ENCODE data around the gene NTRK3.

The NTRK3 gene

DNA sequence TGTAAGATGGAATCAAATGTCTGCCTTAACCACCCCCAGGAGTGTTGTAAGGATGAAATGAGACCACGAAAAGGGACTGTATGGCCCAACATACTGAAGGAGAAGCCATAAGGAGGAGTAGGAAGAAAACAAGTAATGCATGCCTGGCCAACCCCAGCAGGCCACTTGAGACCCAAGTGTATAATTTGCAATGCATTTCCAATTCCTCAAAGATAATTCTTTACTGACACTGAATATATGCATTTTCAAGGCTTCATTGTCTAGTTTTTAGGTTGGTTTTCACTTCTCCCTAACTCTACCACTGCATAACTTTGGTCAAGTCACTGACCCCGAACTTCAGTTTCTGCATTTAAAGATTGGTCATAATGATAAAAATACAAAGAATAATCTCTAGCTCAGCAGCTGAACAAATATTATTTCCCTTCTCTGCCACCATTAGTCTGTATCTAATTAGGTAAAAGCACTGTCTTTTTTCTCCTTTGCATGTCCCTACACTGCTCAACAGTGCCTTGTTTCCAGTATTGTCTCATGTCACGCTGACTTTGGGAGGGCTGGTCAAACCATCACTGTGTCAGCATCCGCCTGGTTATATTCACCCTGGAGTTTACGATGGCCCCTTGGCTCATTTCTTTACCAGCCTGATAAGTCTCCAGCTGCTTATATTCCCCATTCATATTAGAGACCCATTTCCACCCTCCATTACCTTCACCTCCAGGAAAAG lies 378.6 kb downstream of the NTRK3 start:
- TF ChIP-seq, protein P1, sequence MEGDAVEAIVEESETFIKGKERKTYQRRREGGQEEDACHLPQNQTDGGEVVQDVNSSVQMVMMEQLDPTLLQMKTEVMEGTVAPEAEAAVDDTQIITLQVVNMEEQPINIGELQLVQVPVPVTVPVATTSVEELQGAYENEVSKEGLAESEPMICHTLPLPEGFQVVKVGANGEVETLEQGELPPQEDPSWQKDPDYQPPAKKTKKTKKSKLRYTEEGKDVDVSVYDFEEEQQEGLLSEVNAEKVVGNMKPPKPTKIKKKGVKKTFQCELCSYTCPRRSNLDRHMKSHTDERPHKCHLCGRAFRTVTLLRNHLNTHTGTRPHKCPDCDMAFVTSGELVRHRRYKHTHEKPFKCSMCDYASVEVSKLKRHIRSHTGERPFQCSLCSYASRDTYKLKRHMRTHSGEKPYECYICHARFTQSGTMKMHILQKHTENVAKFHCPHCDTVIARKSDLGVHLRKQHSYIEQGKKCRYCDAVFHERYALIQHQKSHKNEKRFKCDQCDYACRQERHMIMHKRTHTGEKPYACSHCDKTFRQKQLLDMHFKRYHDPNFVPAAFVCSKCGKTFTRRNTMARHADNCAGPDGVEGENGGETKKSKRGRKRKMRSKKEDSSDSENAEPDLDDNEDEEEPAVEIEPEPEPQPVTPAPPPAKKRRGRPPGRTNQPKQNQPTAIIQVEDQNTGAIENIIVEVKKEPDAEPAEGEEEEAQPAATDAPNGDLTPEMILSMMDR (IDR thresholded peaks at IDR 0.05; ENCODE audit: low read depth, low read length) = no peak
- Histone ChIP-seq H3K9ac (ENCODE audit: low read length) (no peak overlapping the region), H3K79me2 (ENCODE audit: low read length) (no peaks in the 10 kb centered on the region), H2AFZ (ENCODE audit: low read depth, low read length) (no peak overlapping the region), H4K20me1 (ENCODE audit: insufficient read depth, low read length) (no peaks in the 10 kb centered on the region), H3K9me3 (ENCODE audit: insufficient read depth, low read length) (no peaks in the 10 kb centered on the region), H3K27ac (ENCODE audit: low read length) (no peak overlapping the region), H3K4me1 (ENCODE audit: low read length) (no peaks in the 10 kb centered on the region), H3K27me3 (ENCODE audit: low read depth, low read length) (no peaks in the 10 kb centered on the region), H3K36me3 (replicated peaks; ENCODE audit: low read depth, low read length) (no peaks in the 10 kb centered on the region), H3K4me2 (ENCODE audit: low read length) (no peak overlapping the region), H3K4me3 (ENCODE audit: low read length) (no peak overlapping the region)

DNA sequence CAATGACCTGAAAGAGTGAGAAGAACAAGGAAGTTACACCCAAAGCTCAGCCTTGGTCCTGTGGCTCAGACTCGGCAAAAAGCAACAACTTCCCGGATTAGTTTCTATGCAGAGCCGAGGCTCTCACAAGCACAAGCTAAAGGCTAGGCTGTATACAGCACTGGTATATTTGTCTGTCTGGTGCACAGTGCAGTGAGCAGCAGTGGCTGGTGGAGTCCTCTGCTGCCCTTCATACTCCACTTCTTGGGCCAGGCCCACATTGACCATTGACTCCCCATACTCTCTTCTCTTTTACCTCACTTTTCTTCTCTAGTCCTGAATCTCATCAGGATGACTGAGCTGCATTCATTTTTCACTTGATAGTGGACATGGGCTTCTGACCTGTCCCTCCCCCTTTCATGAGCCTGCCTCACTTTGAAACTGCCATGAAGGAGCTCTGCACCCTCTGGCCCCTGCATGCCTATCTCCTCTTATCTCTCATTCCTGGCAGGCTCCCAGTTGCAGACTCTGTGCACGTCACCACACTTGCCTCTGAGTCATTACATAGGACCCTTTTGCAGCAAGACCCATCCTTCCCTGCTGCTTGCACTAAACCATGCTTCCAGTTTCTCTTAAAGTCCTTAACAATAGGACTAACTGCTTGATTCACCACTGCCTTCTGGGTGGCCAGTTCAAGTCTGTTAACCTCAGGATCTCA lies 379.3 kb downstream of the NTRK3 start:
- H3K4me2 ChIP-seq (ENCODE audit: low read length) = no peak overlapping the region
- no peak for TF ChIP-seq EZH2phosphoT487 (IDR thresholded peaks at IDR 0.05; ENCODE audit: low read depth)
- TF ChIP-seq, protein P1 (IDR thresholded peaks at IDR 0.05; ENCODE audit: low read depth, low read length) = no peak
- H3K4me3 ChIP-seq (ENCODE audit: low read length) = no peak overlapping the region
- no peaks in the 10 kb centered on the region for H3K36me3 ChIP-seq (replicated peaks; ENCODE audit: low read depth, low read length)
- no peak overlapping the region for H3K27ac ChIP-seq (ENCODE audit: low read length)
- H3K9me3 ChIP-seq (ENCODE audit: insufficient read depth, low read length) = no peaks in the 10 kb centered on the region
- H2AFZ ChIP-seq (ENCODE audit: low read depth, low read length) = no peak overlapping the region
- H4K20me1 ChIP-seq (ENCODE audit: insufficient read depth, low read length) = no peaks in the 10 kb centered on the region
- H3K79me2 ChIP-seq (ENCODE audit: low read length) = no peaks in the 10 kb centered on the region
- no peaks in the 10 kb centered on the region for H3K4me1 ChIP-seq (ENCODE audit: low read length)
- no peaks in the 10 kb centered on the region for H3K27me3 ChIP-seq (ENCODE audit: low read depth, low read length)
- H3K9ac ChIP-seq (ENCODE audit: low read length) = no peak overlapping the region

DNA sequence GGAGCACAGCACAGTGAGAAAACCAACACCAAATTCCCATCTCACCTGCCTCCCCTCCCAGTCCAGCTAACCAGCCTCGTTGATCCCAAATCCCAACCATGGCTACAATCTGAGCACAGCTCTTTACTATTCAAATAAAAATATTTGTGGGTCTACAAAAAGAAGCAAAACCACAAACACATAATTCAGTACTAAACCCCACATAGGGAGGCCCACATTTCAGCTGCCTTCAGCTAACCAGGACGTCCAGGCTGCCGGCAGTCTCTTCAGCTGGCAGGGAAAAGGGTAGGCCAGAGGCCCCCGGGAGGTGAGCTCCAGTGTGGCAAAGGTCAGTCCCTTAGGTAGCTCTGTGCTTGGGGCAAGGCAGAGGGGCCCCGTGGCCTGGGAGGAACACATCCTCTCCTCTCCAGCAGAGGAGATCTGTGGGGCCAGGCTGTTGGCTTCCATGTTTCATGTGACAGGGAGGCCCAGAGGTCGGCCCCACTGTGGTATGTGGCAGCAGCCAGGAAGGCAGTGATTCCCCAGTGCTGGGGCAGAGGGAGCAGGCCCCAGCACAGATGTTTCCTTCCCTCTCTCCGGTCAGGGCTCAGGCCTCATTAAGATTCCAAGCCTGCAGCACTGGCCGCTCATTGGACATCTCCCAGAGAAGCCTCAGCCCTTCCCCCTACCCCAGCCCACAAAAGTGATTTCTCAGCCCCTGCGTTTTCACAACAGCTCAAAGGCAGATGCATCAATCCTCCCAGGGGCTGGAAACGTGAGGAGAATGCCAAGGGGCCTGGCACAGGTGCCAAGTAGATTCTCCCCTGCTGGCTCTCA lies 381.4 kb downstream of the NTRK3 start:
- Histone ChIP-seq H3K9me3 (ENCODE audit: insufficient read depth, low read length) (no peaks in the 10 kb centered on the region), H4K20me1 (ENCODE audit: insufficient read depth, low read length) (no peaks in the 10 kb centered on the region), H3K27ac (ENCODE audit: low read length) (no peak overlapping the region), H3K9ac (ENCODE audit: low read length) (no peak overlapping the region), H3K4me1 (ENCODE audit: low read length) (no peaks in the 10 kb centered on the region), H3K79me2 (ENCODE audit: low read length) (no peaks in the 10 kb centered on the region), H3K36me3 (replicated peaks; ENCODE audit: low read depth, low read length) (no peaks in the 10 kb centered on the region), H2AFZ (ENCODE audit: low read depth, low read length) (no peak overlapping the region), H3K27me3 (ENCODE audit: low read depth, low read length) (no peaks in the 10 kb centered on the region), H3K4me3 (ENCODE audit: low read length) (no peak overlapping the region), H3K4me2 (ENCODE audit: low read length) (no peak overlapping the region)
- TF ChIP-seq, protein P1 (IDR thresholded peaks at IDR 0.05; ENCODE audit: low read depth, low read length) = no peak
- TF ChIP-seq EZH2phosphoT487 (IDR thresholded peaks at IDR 0.05; ENCODE audit: low read depth) = no peak

DNA sequence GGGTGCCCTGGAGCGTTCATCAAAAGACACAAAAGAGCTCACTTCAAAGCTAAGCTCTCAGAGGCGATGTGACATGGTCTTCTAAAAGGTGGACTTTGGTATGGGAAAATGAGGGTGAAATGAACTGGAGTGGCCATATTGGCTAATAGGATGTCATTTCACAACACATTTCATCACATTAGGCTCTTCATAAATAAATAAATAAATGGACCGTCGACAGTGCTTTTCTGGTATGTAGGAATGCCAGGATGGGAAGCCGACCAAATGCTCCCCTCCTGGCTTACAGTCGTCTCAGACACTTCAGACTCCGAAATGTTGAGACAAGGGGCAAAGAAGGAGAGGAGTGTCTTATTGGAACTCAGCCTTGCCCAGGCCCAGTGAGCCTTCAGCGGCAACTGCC lies 383.0 kb downstream of the NTRK3 start:
- H3K4me3 ChIP-seq (ENCODE audit: low read length) = no peak overlapping the region
- no peak overlapping the region for H3K9ac ChIP-seq (ENCODE audit: low read length)
- H3K4me1 ChIP-seq (ENCODE audit: low read length) = no peaks in the 10 kb centered on the region
- no peak overlapping the region for H3K4me2 ChIP-seq (ENCODE audit: low read length)
- no peaks in the 10 kb centered on the region for H3K36me3 ChIP-seq (replicated peaks; ENCODE audit: low read depth, low read length)
- no peaks in the 10 kb centered on the region for H3K9me3 ChIP-seq (ENCODE audit: insufficient read depth, low read length)
- no peak overlapping the region for H2AFZ ChIP-seq (ENCODE audit: low read depth, low read length)
- H3K27me3 ChIP-seq (ENCODE audit: low read depth, low read length) = no peaks in the 10 kb centered on the region
- H3K27ac ChIP-seq (ENCODE audit: low read length) = no peak overlapping the region
- TF ChIP-seq, protein P1 (IDR thresholded peaks at IDR 0.05; ENCODE audit: low read depth, low read length) = no peak
- no peak for TF ChIP-seq EZH2phosphoT487 (IDR thresholded peaks at IDR 0.05; ENCODE audit: low read depth)
- H4K20me1 ChIP-seq (ENCODE audit: insufficient read depth, low read length) = no peaks in the 10 kb centered on the region
- no peaks in the 10 kb centered on the region for H3K79me2 ChIP-seq (ENCODE audit: low read length)
